RWPE1 (cell line): ENCODE data around the gene NUDT17.

Source experiments
- CTCF ChIA-PET: fragments of 350-600 bp; sonication (Branson Sonifier 250); formaldehyde crosslinking; extraction: SDS; loops from one replicate; lab custom pipeline; 2021; lab: Yijun Ruan, JAX
- POLR2A ChIA-PET: fragments of 400-600 bp; formaldehyde crosslinking; extraction: SDS; loops from one replicate; lab custom pipeline; 2020; ENCODE audit warnings: antibody characterized with exemption; ENCODE audit not compliant: low non-redundant PET; lab: Yijun Ruan, JAX
- DNase-seq: peaks from one replicate; pipeline ENCODE4 v3.0.0; 2012; ENCODE audit warnings: low spot score
- H3K27ac ChIP-seq: fragments of 450-650 bp; 2 replicates; pipeline ENCODE4 v1.5.1; 2017
- TF ChIP-seq, protein P1 (sequence below): fragments of 450-650 bp; conservative IDR thresholded peaks from 2 replicates; pipeline ENCODE4 v1.5.1; 2017; ENCODE audit warnings: low read depth, mild to moderate bottlenecking

Gene NUDT17

DNA sequence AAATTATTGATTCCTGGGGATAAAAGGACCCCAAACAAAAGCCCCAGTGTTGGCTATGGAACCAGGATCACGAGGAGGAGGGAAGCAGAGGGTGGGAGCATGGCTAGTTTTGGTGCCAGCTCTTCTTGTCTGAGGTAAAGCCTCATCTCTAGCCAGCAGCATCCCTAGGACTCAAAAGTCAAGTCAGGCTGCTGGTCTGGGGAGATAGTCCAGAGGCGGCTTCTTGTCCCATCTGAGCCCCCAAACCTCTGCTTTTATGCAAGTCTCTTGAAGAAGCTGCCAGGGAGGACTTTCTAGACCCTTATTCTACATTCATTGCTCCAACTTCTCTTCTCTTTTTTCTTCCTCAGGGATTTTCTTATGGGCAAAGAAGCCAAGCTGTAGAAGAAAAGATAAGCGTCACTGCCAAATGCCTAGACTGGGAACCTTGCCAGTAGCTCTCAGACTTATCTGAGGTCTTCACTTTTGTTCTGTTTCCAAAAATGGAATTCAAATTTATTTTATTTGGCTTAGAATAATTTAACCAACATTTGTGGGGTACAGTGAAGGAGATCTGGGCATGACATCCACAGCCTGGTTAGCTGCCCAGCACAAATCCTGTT is 47.2 kb downstream of the NUDT17 start:
- no peak for DNase-seq
- peak overlapping the region; percentile 99 for H3K27ac ChIP-seq
- CTCF ChIA-PET: interaction anchor here (0.6 to 2.6 kb wide), 22 partner anchors 9 to 147 kb away, joined by 3 to 27 read pairs (median 6); partner anchors contain the start of genes ITGA10, NUDT17, PIAS3 and RBM8A

DNA sequence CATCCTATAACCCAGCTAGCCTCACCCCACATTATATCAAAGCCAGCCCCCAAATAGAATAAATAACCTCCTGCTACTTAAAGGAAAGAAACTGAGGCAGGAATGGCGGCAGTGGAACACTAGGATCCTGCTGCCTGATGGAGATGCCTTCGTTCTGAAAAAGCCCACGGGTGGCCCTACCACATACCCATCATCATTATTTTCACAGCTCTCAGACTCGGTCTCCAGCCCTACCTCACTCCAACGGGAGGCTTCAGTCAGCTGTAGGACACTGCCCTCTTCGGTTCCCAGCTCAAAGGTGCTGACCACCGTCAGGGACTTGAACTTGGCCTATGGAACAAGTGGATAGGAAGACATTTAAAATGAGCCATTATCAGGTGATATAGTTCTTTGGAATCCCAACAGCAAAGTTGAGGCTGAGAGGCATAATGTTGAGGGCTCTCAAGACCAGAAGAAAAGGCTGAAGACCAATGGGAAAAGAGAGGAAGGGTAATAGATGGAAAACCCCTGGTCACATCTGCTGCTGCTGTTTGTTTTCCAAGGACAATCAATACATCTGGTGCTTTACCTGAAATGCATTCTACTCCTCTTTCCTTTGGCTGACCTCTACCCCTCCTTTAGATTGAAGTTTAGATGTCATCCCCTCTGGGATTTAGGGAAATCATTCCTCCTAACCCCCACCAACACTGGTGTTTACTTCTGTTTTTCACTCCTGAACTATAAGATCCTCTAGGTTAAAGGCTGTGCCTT is 48.1 kb downstream of the NUDT17 start:
- DNase-seq: no peak
- TF ChIP-seq, protein P1, sequence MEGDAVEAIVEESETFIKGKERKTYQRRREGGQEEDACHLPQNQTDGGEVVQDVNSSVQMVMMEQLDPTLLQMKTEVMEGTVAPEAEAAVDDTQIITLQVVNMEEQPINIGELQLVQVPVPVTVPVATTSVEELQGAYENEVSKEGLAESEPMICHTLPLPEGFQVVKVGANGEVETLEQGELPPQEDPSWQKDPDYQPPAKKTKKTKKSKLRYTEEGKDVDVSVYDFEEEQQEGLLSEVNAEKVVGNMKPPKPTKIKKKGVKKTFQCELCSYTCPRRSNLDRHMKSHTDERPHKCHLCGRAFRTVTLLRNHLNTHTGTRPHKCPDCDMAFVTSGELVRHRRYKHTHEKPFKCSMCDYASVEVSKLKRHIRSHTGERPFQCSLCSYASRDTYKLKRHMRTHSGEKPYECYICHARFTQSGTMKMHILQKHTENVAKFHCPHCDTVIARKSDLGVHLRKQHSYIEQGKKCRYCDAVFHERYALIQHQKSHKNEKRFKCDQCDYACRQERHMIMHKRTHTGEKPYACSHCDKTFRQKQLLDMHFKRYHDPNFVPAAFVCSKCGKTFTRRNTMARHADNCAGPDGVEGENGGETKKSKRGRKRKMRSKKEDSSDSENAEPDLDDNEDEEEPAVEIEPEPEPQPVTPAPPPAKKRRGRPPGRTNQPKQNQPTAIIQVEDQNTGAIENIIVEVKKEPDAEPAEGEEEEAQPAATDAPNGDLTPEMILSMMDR: no peak
- ChIA-PET CTCF (interaction anchor here (1.4 to 2.6 kb wide), 5 partner anchors 16 to 121 kb away, joined by 3 to 19 read pairs (median 10); partner anchors contain the start of genes ITGA10, NUDT17 and PIAS3), POLR2A (no interaction called here)
- peak overlapping the region; percentile 99 for H3K27ac ChIP-seq

More for the DNA sequence above, 47.2 kb downstream of the NUDT17 start:
- TF ChIP-seq, protein P1: no peak
- POLR2A ChIA-PET: no interaction called here

DNA sequence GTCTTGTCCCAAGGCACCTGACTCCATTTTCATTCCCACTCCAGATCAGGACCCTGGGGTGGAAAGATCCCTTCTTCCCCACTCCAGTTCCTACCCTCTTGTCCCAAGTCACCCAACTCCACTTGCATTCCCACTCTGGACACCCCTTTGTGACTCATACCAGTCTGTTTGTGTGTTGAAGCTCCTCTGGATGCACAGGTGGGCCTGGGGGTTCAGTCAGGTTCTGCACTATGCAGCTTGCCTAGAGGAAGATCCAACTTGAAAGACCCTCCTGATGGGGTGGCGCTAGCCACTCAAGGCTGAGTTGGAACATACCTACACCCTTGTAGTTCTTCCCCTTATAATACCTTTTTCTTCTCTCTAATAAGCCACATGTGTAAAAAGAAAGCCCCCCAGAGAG is 50.0 kb downstream of the NUDT17 start:
- CTCF ChIA-PET: interaction anchor here (0.7 to 1.2 kb wide), 2 partner anchors 13 to 14 kb away, joined by 3 to 5 read pairs; partner anchors contain the start of gene ITGA10
- H3K27ac ChIP-seq: no peak overlapping the region
- DNase-seq: no peak
- POLR2A ChIA-PET: no interaction called here
- TF ChIP-seq, protein P1: no peak

DNA sequence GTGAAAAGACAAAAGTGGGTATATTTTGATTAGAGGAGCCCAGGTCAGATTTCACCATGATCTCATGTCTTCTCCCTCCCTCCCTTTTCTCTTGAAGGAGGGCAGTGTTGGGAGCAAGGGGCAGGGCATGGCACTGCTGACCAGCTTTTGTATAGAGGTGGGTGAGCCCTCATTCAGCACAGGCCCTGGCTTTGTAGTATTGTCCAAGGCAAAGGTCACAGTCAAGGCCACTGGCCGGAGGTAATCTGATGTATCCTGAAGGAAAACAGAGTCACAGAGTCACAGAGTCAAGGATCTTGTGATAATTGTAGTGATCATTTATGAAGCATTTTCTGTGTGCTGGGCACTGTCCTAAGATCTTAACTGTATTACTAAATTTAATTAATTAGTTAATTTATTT is 52.5 kb downstream of the NUDT17 start:
- TF ChIP-seq, protein P1: no peak
- ChIA-PET POLR2A (no interaction called here), CTCF (no interaction called here)
- no peak overlapping the region; the same call in 1 of the 2 replicates for H3K27ac ChIP-seq
- no peak for DNase-seq
